Neuron (in vitro differentiated cells): ENCODE results near the gene CDK5RAP2.

ENCODE experiments used
- H2AFZ ChIP-seq: one replicate; pipeline ENCODE4 v1.6.1; 2013; ENCODE audit warnings: low read depth, mild to moderate bottlenecking, inconsistent platforms, low read length, moderate library complexity
- H3K27me3 ChIP-seq: one replicate; pipeline ENCODE4 v1.6.1; 2013; ENCODE audit warnings: low read length; ENCODE audit not compliant: insufficient read depth
- H3K36me3 ChIP-seq: one replicate; pipeline ENCODE4 v1.6.1; 2013; ENCODE audit warnings: low read length; ENCODE audit not compliant: insufficient read depth
- H3K4me1 ChIP-seq: one replicate; pipeline ENCODE4 v1.6.1; 2013; ENCODE audit warnings: low read length; ENCODE audit not compliant: insufficient read depth
- H3K4me3 ChIP-seq: 2 replicates; pipeline ENCODE4 v1.5.1; 2013; ENCODE audit warnings: mild to moderate bottlenecking, low read length, moderate library complexity
- H3K9me3 ChIP-seq: one replicate; pipeline ENCODE4 v1.6.1; 2013; ENCODE audit warnings: low read length

CDK5RAP2 gene

DNA sequence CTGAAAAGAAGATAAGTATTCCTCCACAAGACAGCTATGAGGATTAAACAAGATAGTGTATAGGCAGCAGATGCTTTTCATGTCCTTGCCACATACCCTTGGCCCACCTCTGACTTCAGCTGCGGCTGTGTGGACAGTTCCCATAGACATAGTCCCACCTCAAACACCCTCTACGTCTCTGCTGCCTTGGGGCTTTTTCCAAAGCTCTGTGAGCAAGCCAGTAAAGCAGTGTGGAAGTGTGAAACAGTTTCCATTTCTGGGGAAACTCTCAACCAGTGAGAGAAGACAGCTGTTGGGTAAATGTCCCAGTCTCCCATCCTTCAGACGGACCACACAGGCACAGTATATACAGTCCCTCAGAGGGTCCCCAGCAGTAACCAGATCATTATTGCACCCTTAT is 125.5 kb downstream of the CDK5RAP2 start:
- Histone ChIP-seq H2AFZ (no peak overlapping the region), H3K9me3 (peaks cover 11% of the 10 kb centered on the region), H3K4me3 (no peak overlapping the region), H3K4me1 (no peaks in the 10 kb centered on the region), H3K27me3 (no peaks in the 10 kb centered on the region), H3K36me3 (peaks cover 69% of the 10 kb centered on the region)

- Histone ChIP-seq H2AFZ (no peak overlapping the region), H3K4me3 (no peak overlapping the region), H3K9me3 (peaks cover 11% of the 10 kb centered on the region), H3K4me1 (no peaks in the 10 kb centered on the region), H3K36me3 (peaks cover 65% of the 10 kb centered on the region), H3K27me3 (no peaks in the 10 kb centered on the region)
Observed at GRCh38 chr9:120453792-120454191, 126.2 kb downstream of the CDK5RAP2 start.

- H3K36me3 ChIP-seq, result peaks cover 58% of the 10 kb centered on the region
- H2AFZ ChIP-seq, result no peak overlapping the region
- no peaks in the 10 kb centered on the region for H3K27me3 ChIP-seq
- H3K4me3 ChIP-seq, result no peak overlapping the region
- peaks cover 9% of the 10 kb centered on the region for H3K9me3 ChIP-seq
- no peaks in the 10 kb centered on the region for H3K4me1 ChIP-seq
Observed at GRCh38 chr9:120452631-120453030, 127.3 kb downstream of the CDK5RAP2 start.

- peaks cover 58% of the 10 kb centered on the region for H3K36me3 ChIP-seq
- H3K4me3 ChIP-seq, result no peak overlapping the region
- H2AFZ ChIP-seq, result no peak overlapping the region
- H3K27me3 ChIP-seq, result no peaks in the 10 kb centered on the region
- H3K9me3 ChIP-seq, result no peaks in the 10 kb centered on the region
- H3K4me1 ChIP-seq, result peaks cover 4% of the 10 kb centered on the region
Observed at GRCh38 chr9:120450916-120451315, 129.1 kb downstream of the CDK5RAP2 start.

- Histone ChIP-seq H3K36me3 (peaks cover 60% of the 10 kb centered on the region), H3K27me3 (no peaks in the 10 kb centered on the region), H3K4me3 (no peak overlapping the region), H3K9me3 (no peaks in the 10 kb centered on the region), H2AFZ (no peak overlapping the region), H3K4me1 (peaks cover 4% of the 10 kb centered on the region)
Observed at GRCh38 chr9:120449566-120449965, 130.4 kb downstream of the CDK5RAP2 start.

DNA sequence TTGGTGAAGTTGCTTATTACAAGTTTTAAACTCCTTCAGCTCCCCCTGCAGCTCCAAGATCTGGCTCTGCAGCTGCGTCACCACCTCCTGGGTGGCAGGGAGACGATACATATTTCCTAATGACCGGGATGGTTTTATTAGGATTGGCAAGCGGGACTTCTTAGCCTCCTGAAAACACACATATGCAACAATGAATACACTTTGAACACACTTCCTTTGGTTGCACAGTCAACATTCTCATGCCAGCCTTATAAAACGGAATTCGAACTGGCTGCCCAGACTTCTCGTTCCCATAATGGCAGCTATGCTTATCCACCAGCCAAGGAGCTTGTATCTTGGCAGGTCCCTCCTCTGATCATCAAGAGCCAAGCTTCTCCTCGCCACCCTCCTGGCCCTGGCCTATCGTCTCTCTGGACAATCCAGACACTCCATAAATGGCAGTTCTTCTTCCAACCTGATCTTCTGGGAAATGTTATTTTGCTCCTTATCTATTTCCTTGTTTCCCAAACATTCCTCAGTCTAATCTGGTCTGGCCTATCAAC is 131.9 kb downstream of the CDK5RAP2 start:
- H2AFZ ChIP-seq, result no peak overlapping the region
- no peaks in the 10 kb centered on the region for H3K27me3 ChIP-seq
- H3K36me3 ChIP-seq, result peaks cover 58% of the 10 kb centered on the region
- H3K4me1 ChIP-seq, result peaks cover 4% of the 10 kb centered on the region
- no peaks in the 10 kb centered on the region for H3K9me3 ChIP-seq
- no peak overlapping the region for H3K4me3 ChIP-seq

GRCh38 chr9:120446671-120447070 is 133.3 kb downstream of the CDK5RAP2 start:
- Histone ChIP-seq H3K4me1 (peaks cover 7% of the 10 kb centered on the region), H3K36me3 (peaks cover 62% of the 10 kb centered on the region), H3K9me3 (no peaks in the 10 kb centered on the region), H3K4me3 (no peak overlapping the region), H2AFZ (no peak overlapping the region), H3K27me3 (no peaks in the 10 kb centered on the region)

- H3K27me3 ChIP-seq, result no peaks in the 10 kb centered on the region
- H3K4me1 ChIP-seq, result peaks cover 7% of the 10 kb centered on the region
- H2AFZ ChIP-seq, result no peak overlapping the region
- H3K4me3 ChIP-seq, result no peak overlapping the region
- H3K36me3 ChIP-seq, result peaks cover 74% of the 10 kb centered on the region
- no peaks in the 10 kb centered on the region for H3K9me3 ChIP-seq
Observed at GRCh38 chr9:120443976-120444375, 136.0 kb downstream of the CDK5RAP2 start.

- Histone ChIP-seq H3K4me3 (no peak overlapping the region), H3K9me3 (no peaks in the 10 kb centered on the region), H3K36me3 (peaks cover 79% of the 10 kb centered on the region), H3K27me3 (no peaks in the 10 kb centered on the region), H2AFZ (no peak overlapping the region), H3K4me1 (peaks cover 7% of the 10 kb centered on the region)
Observed at GRCh38 chr9:120443489-120443888, 136.5 kb downstream of the CDK5RAP2 start.

DNA sequence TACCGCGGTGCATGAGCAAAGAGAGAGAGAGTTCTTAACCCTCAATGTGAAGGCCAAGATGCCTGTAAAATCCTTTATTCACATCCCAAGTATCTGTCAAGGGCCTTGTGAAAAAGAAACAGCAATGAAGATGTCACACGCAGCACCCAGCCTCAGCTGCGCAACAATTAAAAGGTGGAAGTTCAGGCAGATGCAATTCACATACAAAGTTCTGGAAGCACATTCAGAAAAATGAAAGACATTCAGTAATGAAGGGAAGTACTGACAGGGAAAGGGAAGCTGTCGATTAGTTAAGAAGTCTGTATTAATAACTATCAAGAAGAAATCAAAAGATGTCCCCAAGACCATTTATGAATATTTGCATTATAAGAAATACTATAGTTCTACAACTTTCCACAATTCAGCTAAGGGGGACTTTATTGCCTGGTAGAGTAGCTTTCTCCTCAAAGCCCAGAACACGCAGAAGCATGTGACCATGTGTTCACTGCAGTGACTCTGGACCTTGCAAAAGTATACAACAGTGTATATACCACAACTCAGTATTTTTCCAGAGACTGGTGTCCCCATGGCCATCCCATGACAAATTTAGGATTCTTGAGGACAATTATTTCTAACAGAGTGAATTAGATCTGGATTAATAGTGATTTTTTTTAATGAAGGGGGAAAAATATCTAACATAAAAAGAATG is 137.5 kb downstream of the CDK5RAP2 start:
- Histone ChIP-seq H3K27me3 (no peaks in the 10 kb centered on the region), H2AFZ (no peak overlapping the region), H3K36me3 (peaks cover 85% of the 10 kb centered on the region), H3K4me3 (no peak overlapping the region), H3K9me3 (no peaks in the 10 kb centered on the region), H3K4me1 (peaks cover 7% of the 10 kb centered on the region)

DNA sequence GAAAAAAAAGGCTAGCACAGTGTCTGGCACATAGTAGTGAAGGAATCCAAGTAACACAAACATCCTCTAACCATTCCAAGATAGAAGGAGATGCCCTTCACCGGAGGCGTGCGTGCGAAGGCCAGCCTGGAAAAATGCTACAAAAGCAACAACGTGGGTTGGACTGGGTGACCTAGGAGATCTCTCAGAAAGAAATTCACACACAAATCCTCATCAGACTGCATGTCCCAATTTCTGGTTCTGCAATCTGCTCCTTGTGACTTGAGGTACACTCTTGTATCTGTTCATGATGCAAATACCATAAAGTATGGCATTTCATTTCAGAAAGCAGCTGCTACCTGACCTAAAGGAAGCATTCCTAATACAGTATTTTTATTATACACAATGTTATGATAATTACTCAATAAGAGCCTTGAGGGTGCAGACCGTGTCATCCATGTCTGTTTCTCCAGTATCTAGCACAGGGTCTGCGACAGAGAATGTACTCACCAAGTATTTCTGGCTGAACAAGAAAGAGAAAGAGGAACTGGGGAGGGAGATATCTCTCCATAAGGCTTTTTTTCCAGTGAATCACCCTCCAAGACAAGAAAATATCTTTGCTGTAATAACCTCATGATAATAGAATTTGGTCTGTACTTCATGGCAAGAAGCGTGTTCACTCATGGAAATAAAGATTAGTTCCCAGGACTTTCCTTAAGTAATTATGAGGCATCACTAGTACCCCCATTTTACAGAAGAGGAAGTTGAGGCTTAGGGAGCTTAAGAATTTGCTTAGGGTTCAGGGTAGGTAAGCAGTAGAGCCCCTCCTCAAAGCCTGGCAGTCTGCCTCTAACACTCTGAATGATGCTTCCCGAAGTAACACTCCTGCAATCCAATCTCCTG is 138.3 kb downstream of the CDK5RAP2 start:
- Histone ChIP-seq H3K9me3 (no peaks in the 10 kb centered on the region), H2AFZ (no peak overlapping the region), H3K4me3 (no peak overlapping the region), H3K36me3 (peaks cover 85% of the 10 kb centered on the region), H3K27me3 (no peaks in the 10 kb centered on the region), H3K4me1 (peaks cover 4% of the 10 kb centered on the region)

DNA sequence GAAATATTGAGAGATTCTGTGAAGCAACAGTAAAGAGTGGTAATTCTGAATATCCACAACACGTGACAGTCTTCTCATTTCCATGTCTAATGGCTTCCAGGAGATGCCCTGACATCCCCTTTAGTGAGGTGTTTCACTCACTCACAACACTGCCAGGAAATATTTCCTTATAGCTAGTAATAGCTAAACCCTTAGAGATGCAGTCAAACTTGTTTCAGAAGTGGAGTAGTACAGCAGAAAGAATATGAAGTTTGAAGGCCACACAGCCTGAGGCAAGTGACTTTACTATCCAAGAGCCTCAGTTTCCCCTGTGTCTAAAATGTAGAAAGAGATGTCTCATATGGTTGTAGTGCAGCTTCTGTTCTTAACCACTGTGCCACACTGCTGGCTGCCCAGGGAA is 139.2 kb downstream of the CDK5RAP2 start:
- Histone ChIP-seq H3K36me3 (peaks cover 86% of the 10 kb centered on the region), H3K4me3 (no peak overlapping the region), H2AFZ (no peak overlapping the region), H3K27me3 (no peaks in the 10 kb centered on the region), H3K9me3 (no peaks in the 10 kb centered on the region), H3K4me1 (peaks cover 3% of the 10 kb centered on the region)

DNA sequence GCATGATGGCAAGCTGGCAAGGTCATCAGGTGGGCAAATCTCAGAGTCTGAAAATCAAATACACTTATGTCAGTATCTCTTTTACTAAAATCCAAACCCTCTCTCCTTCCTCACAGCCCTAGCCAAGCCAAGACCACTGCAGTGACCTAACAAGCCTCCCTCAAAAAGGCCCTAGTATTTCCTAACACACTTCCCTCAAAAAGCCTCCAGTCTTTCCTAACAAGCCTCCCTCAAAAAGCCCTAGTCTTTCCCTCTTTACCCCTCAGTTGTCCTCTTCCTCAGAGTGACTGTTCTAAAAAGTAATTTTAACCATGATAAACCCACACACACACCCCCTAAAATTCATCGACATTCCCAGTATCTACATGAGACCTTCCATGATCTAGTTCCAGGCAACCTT is 140.0 kb downstream of the CDK5RAP2 start:
- Histone ChIP-seq H3K9me3 (no peaks in the 10 kb centered on the region), H2AFZ (no peak overlapping the region), H3K27me3 (no peaks in the 10 kb centered on the region), H3K36me3 (peaks cover 83% of the 10 kb centered on the region), H3K4me1 (peaks cover 3% of the 10 kb centered on the region), H3K4me3 (no peak overlapping the region)
